Brain microvascular endothelial cell (primary cell): Measurements from ENCODE around the gene MACROD1.
A peak's percentile ranks its signal among the peaks of the same experiment; 100 is the strongest.

Experiments
- DNase-seq: peaks from one replicate; pipeline ENCODE4 v3.0.0-alpha.2; 2020
- H3K27ac ChIP-seq: fragments of 250-450 bp; sonication (Bioruptor Pico); 2 replicates; pipeline ENCODE4 v1.5.1; 2020; ENCODE audit warnings: mild to moderate bottlenecking, moderate library complexity
- H3K27me3 ChIP-seq: fragments of 250-450 bp; sonication (Bioruptor Pico); replicated peaks from 2 replicates; pipeline ENCODE4 v1.5.1; 2020; ENCODE audit warnings: mild to moderate bottlenecking
- H3K36me3 ChIP-seq: fragments of 250-450 bp; sonication (Bioruptor Pico); replicated peaks from 2 replicates; pipeline ENCODE4 v1.5.1; 2020; ENCODE audit warnings: mild to moderate bottlenecking
- H3K4me3 ChIP-seq: 2 replicates; pipeline ENCODE4 v1.5.1; 2011; ENCODE audit warnings: low read depth, mild to moderate bottlenecking, control low read depth, low read length, moderate library complexity
- CTCF ChIP-seq: IDR thresholded peaks from 2 replicates; pipeline ENCODE4 v1.5.1; 2011; ENCODE audit warnings: low read depth, mild to moderate bottlenecking, moderate library complexity, low read length, control low read depth, inconsistent platforms; ENCODE audit errors: missing control alignments
- in situ Hi-C: cut with HindIII; loops from 2 replicates; pipeline ENCODE4 v1.10.0; 2017; ENCODE audit warnings: low sequenced_read_pairs, low pct_ligation_motif_present

The MACROD1 gene

GRCh38 chr11:64056861-64057260 lies 109.1 kb downstream of the MACROD1 start:
- H3K27me3 ChIP-seq = peaks cover 2% of the 10 kb centered on the region

GRCh38 chr11:64056213-64056785 lies 109.6 kb downstream of the MACROD1 start:
- in situ Hi-C loops = no loop called here
- peaks cover 1% of the 10 kb centered on the region for H3K27me3 ChIP-seq
- no peak for TF ChIP-seq CTCF

More at GRCh38 chr11:64056861-64057260, 109.1 kb downstream of the MACROD1 start:
- TF ChIP-seq CTCF = no peak
- H3K36me3 ChIP-seq = no peaks in the 10 kb centered on the region
- H3K27ac ChIP-seq = no peak overlapping the region
- DNase-seq = no peak
- in situ Hi-C loops = no loop called here
- H3K4me3 ChIP-seq = no peak overlapping the region

DNA sequence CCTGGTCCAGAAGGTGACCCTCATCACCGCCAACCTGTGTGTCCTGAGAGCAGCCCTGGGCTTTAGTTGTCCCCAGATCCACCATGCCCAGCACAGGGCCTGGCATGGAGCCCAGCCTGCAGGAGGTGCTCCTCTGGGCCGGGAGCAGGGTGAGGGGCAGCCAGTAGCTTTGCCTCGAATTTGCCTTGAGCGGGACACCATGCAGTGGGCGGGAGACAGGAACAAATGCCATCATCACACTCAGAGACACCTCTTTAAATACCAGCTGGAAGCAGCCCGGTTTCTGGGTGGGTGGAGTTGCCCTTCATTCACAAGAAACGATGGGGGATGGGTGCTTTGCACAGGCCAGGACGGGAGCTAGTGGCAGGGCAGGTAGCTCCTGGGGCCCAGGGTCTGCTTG lies 110.8 kb downstream of the MACROD1 start:
- no peaks in the 10 kb centered on the region for H3K36me3 ChIP-seq
- no peak overlapping the region for H3K4me3 ChIP-seq
- TF ChIP-seq CTCF = no peak
- no peak overlapping the region for H3K27ac ChIP-seq
- H3K27me3 ChIP-seq = no peaks in the 10 kb centered on the region
- DNase-seq = no peak
- in situ Hi-C loops = no loop called here

More at GRCh38 chr11:64056213-64056785, 109.6 kb downstream of the MACROD1 start:
- H3K4me3 ChIP-seq = no peak overlapping the region
- no peak overlapping the region for H3K27ac ChIP-seq
- no peaks in the 10 kb centered on the region for H3K36me3 ChIP-seq
- no peak for DNase-seq

DNA sequence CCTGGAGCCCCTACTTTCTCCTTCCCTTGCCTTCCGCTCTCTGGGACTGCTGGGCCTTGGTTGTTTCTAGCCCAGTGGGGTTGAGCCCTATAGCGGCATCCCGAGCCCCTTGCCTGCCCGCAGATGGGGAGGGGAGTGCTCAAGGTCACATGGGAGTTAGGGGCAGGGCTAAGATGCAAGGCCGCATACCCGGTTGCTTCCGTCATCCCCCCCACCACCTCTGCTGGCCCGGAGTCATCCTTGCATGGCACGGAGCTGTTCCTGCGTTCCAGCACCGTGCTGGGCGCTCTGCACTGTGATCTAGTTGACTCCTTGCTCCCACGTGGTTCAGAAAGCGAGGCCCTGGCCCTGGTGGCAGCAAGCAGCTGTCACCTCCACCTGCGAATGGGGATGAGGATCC lies 112.2 kb downstream of the MACROD1 start:
- DNase-seq = peak; percentile 5
- Histone ChIP-seq H3K27ac (no peak overlapping the region), H3K27me3 (no peaks in the 10 kb centered on the region), H3K4me3 (no peak overlapping the region), H3K36me3 (no peaks in the 10 kb centered on the region)
- in situ Hi-C loops = no loop called here
- no peak for TF ChIP-seq CTCF

DNA sequence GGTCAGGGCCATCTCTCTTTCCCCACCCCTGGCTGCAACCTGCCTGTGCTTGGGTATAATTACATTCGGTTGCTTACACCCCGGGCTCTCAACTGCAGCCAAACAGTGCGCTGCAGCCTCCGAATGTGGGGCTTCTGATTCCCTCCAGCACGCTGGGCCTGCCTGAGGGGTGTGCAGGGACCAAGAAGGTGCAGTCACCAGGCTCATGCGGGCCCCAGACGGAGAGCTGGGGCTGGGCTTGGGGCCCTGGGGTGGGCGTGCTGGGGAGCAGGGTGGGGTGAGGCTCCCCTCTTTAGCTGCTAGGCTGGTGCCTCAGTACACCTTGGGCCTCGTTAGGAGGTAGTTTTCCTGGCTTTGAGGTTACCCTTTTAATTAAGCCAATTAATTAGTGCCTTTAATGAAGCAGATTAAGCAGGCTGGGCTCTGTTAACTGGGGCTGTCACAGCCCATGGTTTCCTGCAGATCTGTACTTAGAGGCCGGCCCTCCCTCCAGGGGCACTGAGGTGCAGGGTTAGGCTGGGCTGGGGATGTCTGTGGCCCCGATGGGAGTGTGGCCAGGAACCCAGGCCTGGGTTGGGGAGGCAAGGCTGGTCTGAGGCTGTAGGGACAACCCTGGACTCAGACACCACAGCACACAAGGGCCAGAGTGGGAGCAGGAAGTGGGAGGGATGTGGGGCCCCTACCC lies 112.8 kb downstream of the MACROD1 start:
- in situ Hi-C loops = no loop called here
- H3K4me3 ChIP-seq = no peak overlapping the region
- H3K27ac ChIP-seq = no peak overlapping the region
- no peak for TF ChIP-seq CTCF
- no peaks in the 10 kb centered on the region for H3K36me3 ChIP-seq
- no peak for DNase-seq
- H3K27me3 ChIP-seq = no peaks in the 10 kb centered on the region
